ENCODE data around the gene NELFA. TPM values are rescaled to one million over a fixed set of nuclear protein-coding genes. Genes with fewer than 3 reads are reported as not detected.

NELFA gene
- total and polyA plus RNA-seq, 2 experiments from 2014 or later = 54.4 to 71.4 TPM

DNA sequence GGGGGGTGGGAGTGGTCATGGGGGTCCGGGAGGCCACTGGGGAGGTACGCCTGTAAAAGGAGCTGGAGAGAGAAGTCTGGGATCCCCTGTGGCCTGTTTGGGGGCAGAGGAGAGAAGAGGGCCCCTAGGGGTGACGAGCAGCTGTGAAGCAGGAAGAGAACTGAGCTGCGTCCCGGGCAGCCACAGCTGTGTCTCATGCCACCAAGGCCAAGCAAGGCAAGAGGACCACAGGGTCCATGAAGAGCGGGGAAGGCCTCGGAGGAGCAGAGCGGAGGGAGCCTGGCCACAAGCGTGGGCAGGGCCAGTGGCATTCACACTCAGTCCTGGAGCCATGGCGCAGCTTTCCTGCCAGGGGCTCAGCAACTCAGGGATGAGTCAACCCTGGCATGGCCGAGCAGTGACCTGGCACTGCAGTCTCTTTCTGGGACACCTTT is 36.8 kb upstream of the NELFA start:
- TF ChIP-seq, protein P1, sequence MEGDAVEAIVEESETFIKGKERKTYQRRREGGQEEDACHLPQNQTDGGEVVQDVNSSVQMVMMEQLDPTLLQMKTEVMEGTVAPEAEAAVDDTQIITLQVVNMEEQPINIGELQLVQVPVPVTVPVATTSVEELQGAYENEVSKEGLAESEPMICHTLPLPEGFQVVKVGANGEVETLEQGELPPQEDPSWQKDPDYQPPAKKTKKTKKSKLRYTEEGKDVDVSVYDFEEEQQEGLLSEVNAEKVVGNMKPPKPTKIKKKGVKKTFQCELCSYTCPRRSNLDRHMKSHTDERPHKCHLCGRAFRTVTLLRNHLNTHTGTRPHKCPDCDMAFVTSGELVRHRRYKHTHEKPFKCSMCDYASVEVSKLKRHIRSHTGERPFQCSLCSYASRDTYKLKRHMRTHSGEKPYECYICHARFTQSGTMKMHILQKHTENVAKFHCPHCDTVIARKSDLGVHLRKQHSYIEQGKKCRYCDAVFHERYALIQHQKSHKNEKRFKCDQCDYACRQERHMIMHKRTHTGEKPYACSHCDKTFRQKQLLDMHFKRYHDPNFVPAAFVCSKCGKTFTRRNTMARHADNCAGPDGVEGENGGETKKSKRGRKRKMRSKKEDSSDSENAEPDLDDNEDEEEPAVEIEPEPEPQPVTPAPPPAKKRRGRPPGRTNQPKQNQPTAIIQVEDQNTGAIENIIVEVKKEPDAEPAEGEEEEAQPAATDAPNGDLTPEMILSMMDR (IDR thresholded peaks at IDR 0.05; ENCODE audit: low read depth, low read length) = no peak
- Histone ChIP-seq H3K4me1 (ENCODE audit: low read depth) (no peaks in the 10 kb centered on the region), H3K9me3 (ENCODE audit: low read depth) (no peaks in the 10 kb centered on the region), H3K4me3 (no peak overlapping the region), H3K36me3 (no peaks in the 10 kb centered on the region), H3K27me3 (peaks cover 10% of the 10 kb centered on the region), H3K27ac (no peak overlapping the region)
- no peak for DNase-seq (ENCODE audit: low read depth in 1 of 2, low spot score in 1 of 2)

DNA sequence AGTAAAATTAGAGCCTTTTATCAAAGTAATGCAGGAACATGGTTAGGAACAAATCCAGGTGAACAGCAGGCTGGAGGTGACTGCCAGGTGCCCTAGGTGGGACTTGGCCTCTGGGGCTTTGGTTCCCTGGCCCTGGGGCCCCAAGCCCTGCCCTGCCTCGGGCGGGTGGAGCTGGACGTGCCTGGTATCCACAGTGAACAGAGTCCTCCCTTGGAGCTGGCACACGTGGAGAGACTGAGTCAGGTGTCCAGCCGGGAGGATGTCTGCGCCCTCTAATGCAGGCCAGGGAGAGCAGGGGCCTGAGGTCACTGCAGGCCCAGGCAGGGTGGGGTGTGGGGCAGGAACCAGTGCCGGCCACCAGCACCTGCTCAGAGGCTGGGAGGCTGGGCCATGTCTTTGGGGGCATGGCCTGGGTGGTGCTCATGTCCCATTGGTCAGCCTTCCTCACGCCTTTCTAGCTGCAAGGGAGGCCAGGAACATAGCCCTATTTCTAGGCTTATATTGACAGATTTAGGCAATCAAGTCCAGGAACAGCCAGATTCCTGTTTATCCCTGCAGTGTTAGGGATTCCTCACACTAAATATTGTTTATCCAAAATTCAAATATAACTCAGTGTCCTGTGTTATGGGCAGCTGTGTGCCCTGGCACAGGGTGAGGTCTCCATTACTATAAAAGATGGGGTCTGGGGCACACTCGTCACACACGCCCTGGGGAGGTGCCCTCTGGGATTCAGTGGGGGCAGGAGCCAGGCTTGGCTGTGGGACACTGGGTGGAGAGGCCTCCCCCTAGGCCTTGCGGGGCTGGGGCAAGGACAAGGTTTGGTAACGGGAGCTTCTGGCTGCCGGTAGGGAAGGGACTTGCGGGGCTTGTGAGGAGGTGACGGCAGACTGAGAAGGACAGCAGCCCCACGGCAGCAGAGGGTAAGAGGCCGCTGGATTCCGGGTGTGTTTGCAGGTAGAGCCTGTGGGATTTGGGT is 36.1 kb upstream of the NELFA start:
- Histone ChIP-seq H3K9me3 (ENCODE audit: low read depth) (no peaks in the 10 kb centered on the region), H3K4me3 (no peak overlapping the region), H3K27ac (no peak overlapping the region), H3K4me1 (ENCODE audit: low read depth) (no peaks in the 10 kb centered on the region), H3K36me3 (no peaks in the 10 kb centered on the region), H3K27me3 (peaks cover 17% of the 10 kb centered on the region)
- TF ChIP-seq, protein P1 (IDR thresholded peaks at IDR 0.05; ENCODE audit: low read depth, low read length) = no peak
- no peak for DNase-seq (ENCODE audit: low read depth in 1 of 2, low spot score in 1 of 2)

DNA sequence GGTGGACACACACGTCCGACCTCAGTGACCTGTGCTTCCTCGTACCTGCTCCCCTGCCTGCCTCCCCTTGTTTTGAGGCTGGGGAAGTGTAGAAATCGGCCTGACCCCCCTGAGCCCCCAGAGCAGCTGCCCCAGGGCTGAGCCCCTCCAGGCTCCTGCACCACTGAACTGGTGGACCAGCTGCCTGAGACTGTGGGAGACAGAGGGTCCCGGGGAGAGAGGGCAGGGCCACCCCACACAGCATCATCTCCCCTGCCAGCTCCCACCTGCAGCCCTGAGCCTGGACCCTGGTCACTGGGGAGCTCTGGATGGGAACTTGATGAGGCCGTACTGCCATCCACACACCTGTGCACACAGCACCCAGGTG is 35.3 kb upstream of the NELFA start:
- Histone ChIP-seq H3K4me1 (ENCODE audit: low read depth) (no peaks in the 10 kb centered on the region), H3K4me3 (no peak overlapping the region), H3K27me3 (peaks cover 22% of the 10 kb centered on the region), H3K27ac (no peak overlapping the region), H3K9me3 (ENCODE audit: low read depth) (no peaks in the 10 kb centered on the region), H3K36me3 (no peaks in the 10 kb centered on the region)
- TF ChIP-seq, protein P1 (IDR thresholded peaks at IDR 0.05; ENCODE audit: low read depth, low read length) = no peak
- DNase-seq (ENCODE audit: low read depth in 1 of 2, low spot score in 1 of 2) = no peak

DNA sequence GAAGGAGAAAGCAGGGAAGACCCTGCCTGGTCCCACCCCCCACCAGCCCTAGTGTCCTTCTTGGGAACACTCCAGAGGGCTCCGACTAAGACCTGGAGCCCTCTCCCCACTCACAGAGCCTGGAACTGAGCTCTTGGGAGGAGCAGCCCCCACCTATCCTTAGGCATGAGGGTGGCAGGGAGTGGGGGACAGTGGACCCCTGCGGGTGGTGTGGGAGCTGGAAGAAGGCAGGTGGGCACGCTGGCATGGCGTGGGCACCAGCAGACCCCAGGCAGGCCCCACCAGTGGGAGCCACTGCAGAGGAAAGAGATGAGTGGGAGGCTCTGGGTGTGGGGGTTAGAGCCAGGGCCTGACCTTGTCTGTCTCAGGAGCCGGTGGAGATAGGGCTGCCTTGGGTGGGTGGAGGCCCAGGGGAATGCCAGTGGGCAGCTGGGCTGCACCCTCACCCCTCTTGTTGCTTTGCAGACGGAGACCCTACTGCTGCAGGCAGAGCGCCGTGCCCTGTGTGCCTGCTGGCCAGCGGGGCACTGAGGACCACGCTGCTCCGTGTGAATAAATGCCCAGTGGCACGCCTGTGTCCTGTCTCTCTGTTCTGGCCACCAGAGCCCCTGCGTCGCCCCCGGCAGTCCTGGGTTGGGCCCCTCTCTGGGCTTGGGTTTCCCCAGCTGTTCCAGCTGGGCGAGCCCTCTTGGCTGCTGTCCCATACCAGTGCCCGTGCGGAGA is 34.8 kb upstream of the NELFA start:
- TF ChIP-seq, protein P1 (IDR thresholded peaks at IDR 0.05; ENCODE audit: low read depth, low read length) = no peak
- H3K9me3 ChIP-seq (ENCODE audit: low read depth) = no peaks in the 10 kb centered on the region
- no peaks in the 10 kb centered on the region for H3K36me3 ChIP-seq
- no peak overlapping the region for H3K27ac ChIP-seq
- H3K27me3 ChIP-seq = peaks cover 22% of the 10 kb centered on the region
- H3K4me1 ChIP-seq (ENCODE audit: low read depth) = no peaks in the 10 kb centered on the region
- H3K4me3 ChIP-seq = no peak overlapping the region
- DNase-seq (ENCODE audit: low read depth in 1 of 2, low spot score in 1 of 2) = no peak

DNA sequence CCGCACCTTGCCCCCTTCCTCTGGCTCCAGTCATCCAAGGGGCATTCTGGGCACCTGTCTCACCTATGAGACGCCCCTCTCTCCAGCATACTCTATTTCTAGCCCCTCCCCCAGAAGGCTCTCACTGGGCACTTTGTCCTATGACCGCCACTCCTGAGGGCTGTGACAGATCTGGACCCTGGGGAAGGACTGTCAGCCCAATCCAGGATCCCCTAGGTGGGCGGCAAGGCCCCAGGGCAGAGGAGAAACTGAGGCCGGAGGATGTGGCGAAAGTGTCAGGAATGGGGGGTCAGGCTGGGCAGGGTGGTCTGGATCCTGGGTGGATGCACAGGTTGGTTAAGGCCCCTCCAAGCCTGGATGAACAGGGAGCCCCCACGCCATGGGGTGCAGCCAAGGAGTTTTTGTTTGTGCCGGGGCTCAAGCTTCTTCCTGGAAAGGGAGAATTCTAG is 34.2 kb upstream of the NELFA start:
- H3K4me3 ChIP-seq = peak overlapping the region; percentile 81
- H3K27me3 ChIP-seq = peaks cover 22% of the 10 kb centered on the region
- DNase-seq (ENCODE audit: low read depth in 1 of 2, low spot score in 1 of 2) = no peak
- no peaks in the 10 kb centered on the region for H3K4me1 ChIP-seq (ENCODE audit: low read depth)
- H3K9me3 ChIP-seq (ENCODE audit: low read depth) = no peaks in the 10 kb centered on the region
- TF ChIP-seq, protein P1 (IDR thresholded peaks at IDR 0.05; ENCODE audit: low read depth, low read length) = no peak
- no peak overlapping the region for H3K27ac ChIP-seq
- H3K36me3 ChIP-seq = no peaks in the 10 kb centered on the region
